ENCODE results near the gene DNASE2.

- TF ChIP-seq EZH2 (IDR thresholded peaks at IDR 0.05; ENCODE audit: low read length, missing control alignments), result no peak
- no peak for TF ChIP-seq CTCF (conservative IDR thresholded peaks at IDR 0.05 in 1 of 2, IDR thresholded peaks at IDR 0.05 in 1 of 2; ENCODE audit: low read depth in 1 of 2, low read length in 2 of 2)
Measured at GRCh38 chr19:12834566-12834943, 46.7 kb downstream of the DNASE2 start, which contains the start of gene RTBDN.
